Smooth muscle cell (in vitro differentiated cells): ENCODE results near the gene ZPBP. TPM values are rescaled to one million over a fixed set of nuclear protein-coding genes. Genes with fewer than 3 reads are reported as not detected.
"Not testable (repeated sequence)": the region's sequence is repeated elsewhere in the genome, so short reads cannot be mapped to it uniquely, and the experiment has no call there.

ENCODE experiments used
- DNase-seq: peaks from one replicate; lab custom pipeline; 2025; ENCODE audit not compliant: unreplicated experiment; lab: John Stamatoyannopoulos, UW
- H2AFZ ChIP-seq: fragments of 200-600 bp; sonication (generic); 2 replicates; pipeline ENCODE4 v1.6.0; 2016; ENCODE audit warnings: antibody characterized with exemption, low read depth, mild to moderate bottlenecking
- H3F3A ChIP-seq: fragments of 200-600 bp; sonication (generic); 2 replicates; pipeline ENCODE4 v1.6.0; 2017; ENCODE audit warnings: antibody characterized with exemption, low read depth
- H3K27ac ChIP-seq: fragments of 200-600 bp; sonication (generic); 2 replicates; pipeline ENCODE4 v1.5.1; 2016; ENCODE audit warnings: low read depth, mild to moderate bottlenecking
- H3K27me3 ChIP-seq: fragments of 200-600 bp; sonication (generic); 2 replicates; pipeline ENCODE4 v1.6.1; 2016; ENCODE audit warnings: low read depth, mild to moderate bottlenecking
- H3K36me3 ChIP-seq: fragments of 200-600 bp; sonication (generic); 2 replicates; pipeline ENCODE4 v1.5.1; 2016; ENCODE audit warnings: low read depth
- H3K4me1 ChIP-seq: fragments of 200-600 bp; sonication (generic); 2 replicates; pipeline ENCODE4 v1.5.1; 2016; ENCODE audit warnings: low read depth
- H3K4me2 ChIP-seq: fragments of 200-600 bp; sonication (generic); 2 replicates; pipeline ENCODE4 v1.6.0; 2016; ENCODE audit warnings: mild to moderate bottlenecking
- H3K4me3 ChIP-seq: fragments of 200-600 bp; sonication (generic); 2 replicates; pipeline ENCODE4 v1.5.1; 2016; ENCODE audit warnings: mild to moderate bottlenecking
- H3K79me2 ChIP-seq: fragments of 200-600 bp; sonication (generic); 2 replicates; pipeline ENCODE4 v1.6.0; 2016; ENCODE audit warnings: low read depth, mild to moderate bottlenecking
- H3K9ac ChIP-seq: fragments of 200-600 bp; sonication (generic); 2 replicates; pipeline ENCODE4 v1.6.0; 2016; ENCODE audit warnings: low read depth
- H3K9me3 ChIP-seq: fragments of 200-600 bp; sonication (generic); replicated peaks from 2 replicates; pipeline ENCODE4 v1.5.1; 2016; ENCODE audit warnings: low read depth
- H4K20me1 ChIP-seq: fragments of 200-600 bp; sonication (generic); 2 replicates; pipeline ENCODE4 v1.6.0; 2016; ENCODE audit warnings: low read depth
- WGBS: methylation state at CpG from one replicate; pipeline ENCODE4 v1.1.7; 2016; ENCODE audit warnings: low lambda C conversion rate; 5-methylcytosine and 5-hydroxymethylcytosine counted together
- polyA plus RNA-seq: library from polyadenylated mRNA; unstranded; fragments of >200 nt; fragmentation: Nextera tagmentation; extraction: Ambion mirVana; gene quantifications from 2 replicates; pipeline ENCODE4 v1.2.1, GENCODE V29; 2016
- total RNA-seq: library from RNA; depleted of rRNA; stranded (reverse); fragments of >200 nt; gene quantifications from 2 replicates; pipeline ENCODE4 v1.2.3, GENCODE V29; 2014
- TF ChIP-seq, protein P1 (sequence below): fragments of 200-600 bp; sonication (generic); IDR thresholded peaks from 2 replicates; pipeline ENCODE4 v1.5.1; 2017; ENCODE audit warnings: borderline replicate concordance, mild to moderate bottlenecking, antibody characterized with exemption; ENCODE audit not compliant: insufficient read depth, poor library complexity, severe bottlenecking

ZPBP gene
- total and polyA plus RNA-seq, 2 experiments from 2014 or later = not detected

DNA sequence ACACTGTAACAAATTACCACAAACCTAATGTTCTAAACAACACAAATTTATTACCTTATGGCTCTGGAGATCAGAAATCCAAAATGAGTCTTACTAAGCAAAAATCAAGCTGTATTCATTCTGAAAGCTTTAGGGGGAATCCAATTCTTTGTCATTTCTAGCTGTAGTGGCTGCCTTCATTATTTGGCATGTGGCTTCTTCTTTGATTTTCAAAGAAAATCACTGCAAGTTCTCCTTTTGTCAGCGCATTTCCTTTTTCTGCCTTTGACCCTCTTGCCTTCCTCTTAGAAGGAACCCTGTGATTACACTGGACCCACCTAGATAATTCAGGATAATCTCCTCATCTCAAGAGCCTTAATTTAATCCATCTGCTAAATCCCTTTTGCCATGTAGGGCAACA lies 36.9 kb downstream of the ZPBP start:
- Histone ChIP-seq H3K27me3 (no peaks in the 10 kb centered on the region), H3K4me1 (no peaks in the 10 kb centered on the region), H3F3A (no peaks in the 10 kb centered on the region), H4K20me1 (no peaks in the 10 kb centered on the region), H3K79me2 (no peaks in the 10 kb centered on the region), H3K4me2 (no peak overlapping the region), H3K9ac (no peak overlapping the region), H3K36me3 (no peaks in the 10 kb centered on the region), H3K4me3 (no peak overlapping the region), H2AFZ (no peak overlapping the region), H3K27ac (no peak overlapping the region), H3K9me3 (no peaks in the 10 kb centered on the region)
- TF ChIP-seq, protein P1, sequence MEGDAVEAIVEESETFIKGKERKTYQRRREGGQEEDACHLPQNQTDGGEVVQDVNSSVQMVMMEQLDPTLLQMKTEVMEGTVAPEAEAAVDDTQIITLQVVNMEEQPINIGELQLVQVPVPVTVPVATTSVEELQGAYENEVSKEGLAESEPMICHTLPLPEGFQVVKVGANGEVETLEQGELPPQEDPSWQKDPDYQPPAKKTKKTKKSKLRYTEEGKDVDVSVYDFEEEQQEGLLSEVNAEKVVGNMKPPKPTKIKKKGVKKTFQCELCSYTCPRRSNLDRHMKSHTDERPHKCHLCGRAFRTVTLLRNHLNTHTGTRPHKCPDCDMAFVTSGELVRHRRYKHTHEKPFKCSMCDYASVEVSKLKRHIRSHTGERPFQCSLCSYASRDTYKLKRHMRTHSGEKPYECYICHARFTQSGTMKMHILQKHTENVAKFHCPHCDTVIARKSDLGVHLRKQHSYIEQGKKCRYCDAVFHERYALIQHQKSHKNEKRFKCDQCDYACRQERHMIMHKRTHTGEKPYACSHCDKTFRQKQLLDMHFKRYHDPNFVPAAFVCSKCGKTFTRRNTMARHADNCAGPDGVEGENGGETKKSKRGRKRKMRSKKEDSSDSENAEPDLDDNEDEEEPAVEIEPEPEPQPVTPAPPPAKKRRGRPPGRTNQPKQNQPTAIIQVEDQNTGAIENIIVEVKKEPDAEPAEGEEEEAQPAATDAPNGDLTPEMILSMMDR = no peak
- no peak for DNase-seq
- 81% methylated on average over 1 of the region's 1 CpG for WGBS

GRCh38 chr7:50047716-50048115 lies 45.3 kb downstream of the ZPBP start:
- H3K9ac ChIP-seq = no peak overlapping the region
- no peak overlapping the region for H2AFZ ChIP-seq
- DNase-seq = no peak
- H3K4me2 ChIP-seq = no peak overlapping the region
- no peaks in the 10 kb centered on the region for H4K20me1 ChIP-seq
- TF ChIP-seq, protein P1 = no peak
- no peak overlapping the region for H3K27ac ChIP-seq
- H3K4me3 ChIP-seq = no peak overlapping the region
- WGBS = 92% methylated on average over 5 of the region's 5 CpGs
- H3K27me3 ChIP-seq = no peaks in the 10 kb centered on the region
- no peaks in the 10 kb centered on the region for H3K79me2 ChIP-seq
- H3F3A ChIP-seq = no peaks in the 10 kb centered on the region
- H3K36me3 ChIP-seq = no peaks in the 10 kb centered on the region
- H3K4me1 ChIP-seq = no peaks in the 10 kb centered on the region
- H3K9me3 ChIP-seq = no peaks in the 10 kb centered on the region

DNA sequence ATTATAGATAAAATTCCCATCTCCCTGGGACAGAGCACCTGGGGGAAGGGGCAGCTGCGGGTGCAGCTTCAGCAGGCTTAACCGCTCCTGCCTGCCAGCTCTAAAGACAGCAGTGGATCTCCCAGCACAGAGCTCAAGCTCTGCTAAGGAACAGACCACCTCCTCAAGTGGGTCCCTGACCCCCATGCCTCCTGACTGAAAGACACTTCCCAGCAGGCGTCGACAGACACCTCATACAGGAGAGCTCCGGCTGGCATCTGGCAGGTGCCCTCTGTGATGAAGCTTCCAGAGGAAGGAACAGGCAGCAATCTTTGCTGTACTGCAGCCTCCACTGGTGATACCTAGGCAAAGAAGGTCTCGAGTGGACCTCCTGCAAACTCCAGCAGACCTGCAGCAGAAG lies 51.9 kb downstream of the ZPBP start:
- H3K27ac ChIP-seq, H3F3A ChIP-seq, H3K79me2 ChIP-seq, DNase-seq, H3K9me3 ChIP-seq, H3K9ac ChIP-seq, H3K36me3 ChIP-seq, H3K4me1 ChIP-seq, H2AFZ ChIP-seq, H3K4me2 ChIP-seq, H4K20me1 ChIP-seq, H3K27me3 ChIP-seq, H3K4me3 ChIP-seq: not testable (repeated sequence)
- 79% methylated on average over 6 of the region's 6 CpGs for WGBS

DNA sequence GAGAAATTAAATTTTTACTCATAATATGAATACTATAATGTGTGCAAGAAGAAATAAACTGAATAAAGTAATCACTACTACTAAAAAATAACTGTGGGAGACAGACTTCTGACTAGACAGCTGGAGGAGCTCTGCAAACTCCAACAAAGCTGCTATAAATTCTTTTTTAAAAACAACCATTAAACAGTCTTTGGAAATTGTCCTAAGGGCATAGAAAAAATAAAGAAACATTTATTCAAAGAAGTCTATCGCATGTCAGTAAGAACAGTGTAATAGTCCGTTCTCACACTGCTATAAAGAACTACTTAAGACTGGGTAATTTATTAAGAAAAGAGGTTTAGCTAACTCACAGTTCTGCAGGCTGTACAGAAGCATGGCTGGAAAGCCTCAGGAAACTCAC lies 56.0 kb downstream of the ZPBP start:
- Histone ChIP-seq H3K27me3 (no peaks in the 10 kb centered on the region), H3K4me1 (no peaks in the 10 kb centered on the region), H3K4me3 (no peak overlapping the region), H3F3A (no peaks in the 10 kb centered on the region), H3K79me2 (no peaks in the 10 kb centered on the region), H3K27ac (no peak overlapping the region), H3K9ac (no peak overlapping the region), H3K9me3 (no peaks in the 10 kb centered on the region), H4K20me1 (no peaks in the 10 kb centered on the region), H2AFZ (no peak overlapping the region), H3K4me2 (no peak overlapping the region), H3K36me3 (no peaks in the 10 kb centered on the region)
- 79% methylated on average over 2 of the region's 2 CpGs for WGBS
- no peak for DNase-seq
- TF ChIP-seq, protein P1 = no peak
